Measurements from ENCODE around the gene ELMO2. TPM values are rescaled to one million over a fixed set of nuclear protein-coding genes. Genes with fewer than 3 reads are reported as not detected.

Gene ELMO2
- total and polyA plus RNA-seq, 9 of the 15 experiments (the other 6 are each of a cell fraction or from before 2014, with no cell fraction given) = 7.5 to 21.5 (median 15.9) TPM

DNA sequence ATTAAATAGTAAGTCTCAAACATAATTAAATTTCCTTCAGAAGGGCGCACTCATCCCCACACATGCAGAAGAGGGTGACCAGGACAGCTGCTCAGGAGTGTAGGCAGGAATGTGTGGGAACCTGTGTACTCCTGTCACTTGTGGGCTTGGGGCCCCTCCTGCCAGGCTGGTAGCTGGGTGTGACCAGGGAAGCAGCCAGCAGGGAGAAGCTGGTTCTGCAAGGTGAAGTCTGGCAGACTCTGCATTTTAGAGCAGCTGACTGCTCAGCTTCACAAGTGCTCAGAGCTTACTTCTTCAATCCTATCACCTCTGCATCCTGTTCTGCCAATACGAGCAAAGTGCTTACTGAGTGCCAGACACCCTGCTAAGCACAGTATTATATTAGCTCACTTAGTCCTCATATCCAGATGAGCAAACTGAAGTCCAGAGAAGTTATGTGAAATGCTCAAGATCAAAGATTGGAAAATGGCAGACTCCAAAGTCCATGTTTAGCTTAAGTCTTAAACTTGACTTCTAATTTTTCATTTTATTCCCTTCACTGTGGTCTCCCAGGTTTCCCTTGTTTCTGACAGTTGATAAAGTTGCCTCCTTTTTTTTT is 27.9 kb downstream of the ELMO2 start:
- DNase-seq (ENCODE audit: extremely low read depth in 1 of 4, low spot score in 3 of 4) = no peak
- no peak overlapping the region for H3K4me3 ChIP-seq
- CTCF ChIA-PET (ENCODE audit: low intra/inter-chr PET ratio) = no interaction called here
- 0 out of 4 replicates have a peak overlapping the region, but pooled peaks of 1 of the 2 experiments have one; percentile 33 for H3K9ac ChIP-seq (ENCODE audit: insufficient read depth in 1 of 2, low read depth in 2 of 2, low read length in 2 of 2)
- no peaks in the 10 kb centered on the region for H3K9me3 ChIP-seq (replicated peaks; ENCODE audit: control insufficient read depth, insufficient read depth, low read depth, low read length)
- in situ Hi-C loops (cut with MboI) = no loop called here
- H3K4me1 ChIP-seq (replicated peaks in 1 of 2; ENCODE audit: control insufficient read depth in 2 of 2, insufficient read depth in 2 of 2, low read length in 2 of 2) = peaks cover 0 to 9% of the 10 kb centered on the region in 2 experiments; a peak in 1 of 5 replicates
- no peak overlapping the region for H3K27ac ChIP-seq (ENCODE audit: extremely low read depth, low read depth, low read length)
- peaks cover 61% of the 10 kb centered on the region; the same call in 2 of the 3 replicates for H3K36me3 ChIP-seq (ENCODE audit: control insufficient read depth, insufficient read depth, low read length)
- no peaks in the 10 kb centered on the region for H3K79me2 ChIP-seq (ENCODE audit: control insufficient read depth, insufficient read depth, low read length)
- no peak for FAIRE-seq
- POLR2A ChIA-PET = interaction anchor here (1.8 kb wide), 1 partner anchor 10 kb away, joined by 7 read pairs; no protein-coding TSS in a partner anchor
- no peaks in the 10 kb centered on the region for H3K27me3 ChIP-seq (ENCODE audit: control insufficient read depth in 2 of 2, insufficient read depth in 2 of 2, low read length in 2 of 2)
- no peak overlapping the region for H2AFZ ChIP-seq (ENCODE audit: low read depth, low read length)
- H3K4me2 ChIP-seq (ENCODE audit: insufficient read depth, low read length) = no peak overlapping the region
- no TSS peak for BruUV-seq (replicated peaks)
- intact Hi-C loops (cut with micrococcal nuclease) = no loop called here
- 0 out of 2 replicates have a peak, but pooled peaks cover 4% of the 10 kb centered on the region for H4K20me1 ChIP-seq (replicated peaks; ENCODE audit: control insufficient read depth, insufficient read depth, low read length)
- 82% methylated on average over 2 of the region's 2 CpGs for WGBS (ENCODE audit: insufficient coverage, low coverage, missing lambda C conversion rate)
- ATAC-seq = no peak
- TF ChIP-seq ZNF140 (CRISPR knock-in tag; IDR thresholded peaks at IDR 0.05) (no peak), SREBF1 (IDR thresholded peaks at IDR 0.05; ENCODE audit: borderline replicate concordance, low read depth, low read length) (no peak), HLTF (IDR thresholded peaks at IDR 0.05) (no peak), HEY1 (CRISPR knock-in tag; IDR thresholded peaks at IDR 0.05; ENCODE audit: borderline replicate concordance) (no peak), KDM5B (IDR thresholded peaks at IDR 0.05; ENCODE audit: insufficient replicate concordance, low read depth, low read length) (no peak), MAFK (IDR thresholded peaks at IDR 0.05; ENCODE audit: low read length) (no peak), HDGF (IDR thresholded peaks at IDR 0.05) (no peak), STAG1 (CRISPR knock-in tag; IDR thresholded peaks at IDR 0.05; ENCODE audit: borderline replicate concordance) (no peak)
- TF ChIP-seq, protein P1, sequence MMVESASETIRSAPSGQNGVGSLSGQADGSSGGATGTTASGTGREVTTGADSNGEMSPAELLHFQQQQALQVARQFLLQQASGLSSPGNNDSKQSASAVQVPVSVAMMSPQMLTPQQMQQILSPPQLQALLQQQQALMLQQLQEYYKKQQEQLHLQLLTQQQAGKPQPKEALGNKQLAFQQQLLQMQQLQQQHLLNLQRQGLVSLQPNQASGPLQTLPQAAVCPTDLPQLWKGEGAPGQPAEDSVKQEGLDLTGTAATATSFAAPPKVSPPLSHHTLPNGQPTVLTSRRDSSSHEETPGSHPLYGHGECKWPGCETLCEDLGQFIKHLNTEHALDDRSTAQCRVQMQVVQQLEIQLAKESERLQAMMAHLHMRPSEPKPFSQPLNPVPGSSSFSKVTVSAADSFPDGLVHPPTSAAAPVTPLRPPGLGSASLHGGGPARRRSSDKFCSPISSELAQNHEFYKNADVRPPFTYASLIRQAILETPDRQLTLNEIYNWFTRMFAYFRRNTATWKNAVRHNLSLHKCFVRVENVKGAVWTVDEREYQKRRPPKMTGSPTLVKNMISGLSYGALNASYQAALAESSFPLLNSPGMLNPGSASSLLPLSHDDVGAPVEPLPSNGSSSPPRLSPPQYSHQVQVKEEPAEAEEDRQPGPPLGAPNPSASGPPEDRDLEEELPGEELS (CRISPR knock-in tag; IDR thresholded peaks at IDR 0.05; ENCODE audit: borderline replicate concordance) = no peak
- TF ChIP-seq, protein P2, sequence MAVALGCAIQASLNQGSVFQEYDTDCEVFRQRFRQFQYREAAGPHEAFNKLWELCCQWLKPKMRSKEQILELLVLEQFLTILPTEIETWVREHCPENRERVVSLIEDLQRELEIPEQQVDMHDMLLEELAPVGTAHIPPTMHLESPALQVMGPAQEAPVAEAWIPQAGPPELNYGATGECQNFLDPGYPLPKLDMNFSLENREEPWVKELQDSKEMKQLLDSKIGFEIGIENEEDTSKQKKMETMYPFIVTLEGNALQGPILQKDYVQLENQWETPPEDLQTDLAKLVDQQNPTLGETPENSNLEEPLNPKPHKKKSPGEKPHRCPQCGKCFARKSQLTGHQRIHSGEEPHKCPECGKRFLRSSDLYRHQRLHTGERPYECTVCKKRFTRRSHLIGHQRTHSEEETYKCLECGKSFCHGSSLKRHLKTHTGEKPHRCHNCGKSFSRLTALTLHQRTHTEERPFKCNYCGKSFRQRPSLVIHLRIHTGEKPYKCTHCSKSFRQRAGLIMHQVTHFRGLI (CRISPR knock-in tag; IDR thresholded peaks at IDR 0.05) = no peak
- TF ChIP-seq, protein P3, sequence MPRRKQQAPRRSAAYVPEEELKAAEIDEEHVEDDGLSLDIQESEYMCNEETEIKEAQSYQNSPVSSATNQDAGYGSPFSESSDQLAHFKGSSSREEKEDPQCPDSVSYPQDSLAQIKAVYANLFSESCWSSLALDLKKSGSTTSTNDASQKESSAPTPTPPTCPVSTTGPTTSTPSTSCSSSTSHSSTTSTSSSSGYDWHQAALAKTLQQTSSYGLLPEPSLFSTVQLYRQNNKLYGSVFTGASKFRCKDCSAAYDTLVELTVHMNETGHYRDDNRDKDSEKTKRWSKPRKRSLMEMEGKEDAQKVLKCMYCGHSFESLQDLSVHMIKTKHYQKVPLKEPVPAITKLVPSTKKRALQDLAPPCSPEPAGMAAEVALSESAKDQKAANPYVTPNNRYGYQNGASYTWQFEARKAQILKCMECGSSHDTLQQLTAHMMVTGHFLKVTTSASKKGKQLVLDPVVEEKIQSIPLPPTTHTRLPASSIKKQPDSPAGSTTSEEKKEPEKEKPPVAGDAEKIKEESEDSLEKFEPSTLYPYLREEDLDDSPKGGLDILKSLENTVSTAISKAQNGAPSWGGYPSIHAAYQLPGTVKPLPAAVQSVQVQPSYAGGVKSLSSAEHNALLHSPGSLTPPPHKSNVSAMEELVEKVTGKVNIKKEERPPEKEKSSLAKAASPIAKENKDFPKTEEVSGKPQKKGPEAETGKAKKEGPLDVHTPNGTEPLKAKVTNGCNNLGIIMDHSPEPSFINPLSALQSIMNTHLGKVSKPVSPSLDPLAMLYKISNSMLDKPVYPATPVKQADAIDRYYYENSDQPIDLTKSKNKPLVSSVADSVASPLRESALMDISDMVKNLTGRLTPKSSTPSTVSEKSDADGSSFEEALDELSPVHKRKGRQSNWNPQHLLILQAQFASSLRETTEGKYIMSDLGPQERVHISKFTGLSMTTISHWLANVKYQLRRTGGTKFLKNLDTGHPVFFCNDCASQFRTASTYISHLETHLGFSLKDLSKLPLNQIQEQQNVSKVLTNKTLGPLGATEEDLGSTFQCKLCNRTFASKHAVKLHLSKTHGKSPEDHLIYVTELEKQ (CRISPR knock-in tag; IDR thresholded peaks at IDR 0.05) = no peak
- TF ChIP-seq, protein P4, sequence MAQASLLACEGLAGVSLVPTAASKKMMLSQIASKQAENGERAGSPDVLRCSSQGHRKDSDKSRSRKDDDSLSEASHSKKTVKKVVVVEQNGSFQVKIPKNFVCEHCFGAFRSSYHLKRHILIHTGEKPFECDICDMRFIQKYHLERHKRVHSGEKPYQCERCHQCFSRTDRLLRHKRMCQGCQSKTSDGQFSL (CRISPR knock-in tag; IDR thresholded peaks at IDR 0.05) = no peak
- TF ChIP-seq, protein P4 (tag; IDR thresholded peaks at IDR 0.05) = no peak
- no peaks in the 10 kb centered on the region for H3K9me1 ChIP-seq (ENCODE audit: control insufficient read depth, insufficient read depth, low read length)
